ENCODE data around the gene FHOD3.

The FHOD3 gene

DNA sequence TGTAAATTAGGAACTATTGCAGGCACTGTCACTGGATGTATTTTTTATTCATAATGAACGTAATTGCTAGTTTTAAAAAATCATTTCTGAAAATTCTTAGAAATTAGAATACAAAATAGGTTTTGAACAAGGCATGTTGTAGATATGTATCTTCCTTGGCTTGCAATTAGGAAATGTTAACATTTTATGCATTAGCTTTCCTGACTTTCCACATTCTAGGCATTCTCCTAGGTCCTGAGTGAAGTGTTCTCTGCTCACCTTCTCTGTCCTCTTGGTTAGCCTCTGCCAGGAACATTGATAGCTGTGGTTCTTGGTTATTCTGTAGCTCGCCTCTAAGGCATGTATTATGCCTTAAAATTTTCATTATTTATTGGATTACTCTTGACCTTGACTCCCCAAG lies 130.3 kb downstream of the FHOD3 start:
- no peak for DNase-seq (ENCODE audit: low spot score)
- no peak for TF ChIP-seq CTCF (IDR thresholded peaks at IDR 0.05; ENCODE audit: extremely low read depth, insufficient read depth, missing control alignments)

GRCh38 chr18:36428431-36429029 lies 131.0 kb downstream of the FHOD3 start:
- in situ Hi-C loops (cut with MboI; ENCODE audit: low pct_unique_long_range_greater_than_20kb, low sequenced_read_pairs, unreplicated experiment) = no loop called here
- DNase-seq (ENCODE audit: low spot score) = no peak
- no peak for TF ChIP-seq CTCF (IDR thresholded peaks at IDR 0.05; ENCODE audit: extremely low read depth, insufficient read depth, missing control alignments)

More for the DNA sequence above, 130.3 kb downstream of the FHOD3 start:
- in situ Hi-C loops (cut with MboI; ENCODE audit: low pct_unique_long_range_greater_than_20kb, low sequenced_read_pairs, unreplicated experiment) = no loop called here

DNA sequence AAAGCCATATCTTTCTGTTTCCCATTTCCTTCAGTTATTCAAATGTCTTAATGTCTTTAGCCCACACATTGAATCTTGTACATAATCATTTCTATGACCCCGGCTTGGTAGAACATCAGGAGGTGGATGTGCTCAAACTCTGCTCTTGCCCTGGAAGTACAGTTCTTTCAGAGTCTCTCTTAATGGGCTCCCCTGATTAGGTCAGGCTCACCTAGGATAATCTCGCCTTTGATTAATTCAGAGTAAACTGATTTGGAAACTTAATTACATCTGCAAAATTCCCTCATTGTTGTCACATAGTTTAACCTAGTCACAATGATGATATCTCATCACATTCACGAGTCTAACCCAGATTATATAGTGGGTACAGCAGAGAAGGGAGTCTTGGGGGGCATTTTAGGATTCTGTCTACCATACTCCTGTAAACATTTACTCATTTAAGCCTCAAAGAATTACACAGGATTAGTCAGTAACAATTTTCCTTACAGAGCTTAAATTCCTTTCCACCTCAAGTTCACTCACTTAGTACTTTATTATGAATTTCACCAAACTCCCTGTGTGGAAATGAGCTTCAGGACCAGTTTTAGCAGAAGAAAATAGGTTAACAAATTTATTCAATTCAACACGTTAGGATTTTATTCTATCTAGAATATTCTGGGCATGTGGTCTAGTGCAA lies 135.5 kb downstream of the FHOD3 start:
- no peak for DNase-seq (ENCODE audit: low spot score)
- in situ Hi-C loops (cut with MboI; ENCODE audit: low pct_unique_long_range_greater_than_20kb, low sequenced_read_pairs, unreplicated experiment) = no loop called here
- TF ChIP-seq CTCF (IDR thresholded peaks at IDR 0.05; ENCODE audit: extremely low read depth, insufficient read depth, missing control alignments) = no peak

- in situ Hi-C loops (cut with MboI; ENCODE audit: low pct_unique_long_range_greater_than_20kb, low sequenced_read_pairs, unreplicated experiment) = no loop called here
- no peak for TF ChIP-seq CTCF (IDR thresholded peaks at IDR 0.05; ENCODE audit: extremely low read depth, insufficient read depth, missing control alignments)
- no peak for DNase-seq (ENCODE audit: low spot score)
Observed at GRCh38 chr18:36436387-36436786, 138.9 kb downstream of the FHOD3 start.

- no peak for DNase-seq (ENCODE audit: low spot score)
- in situ Hi-C loops (cut with MboI; ENCODE audit: low pct_unique_long_range_greater_than_20kb, low sequenced_read_pairs, unreplicated experiment) = no loop called here
- no peak for TF ChIP-seq CTCF (IDR thresholded peaks at IDR 0.05; ENCODE audit: extremely low read depth, insufficient read depth, missing control alignments)
Observed at GRCh38 chr18:36440614-36441013, 143.1 kb downstream of the FHOD3 start.

DNA sequence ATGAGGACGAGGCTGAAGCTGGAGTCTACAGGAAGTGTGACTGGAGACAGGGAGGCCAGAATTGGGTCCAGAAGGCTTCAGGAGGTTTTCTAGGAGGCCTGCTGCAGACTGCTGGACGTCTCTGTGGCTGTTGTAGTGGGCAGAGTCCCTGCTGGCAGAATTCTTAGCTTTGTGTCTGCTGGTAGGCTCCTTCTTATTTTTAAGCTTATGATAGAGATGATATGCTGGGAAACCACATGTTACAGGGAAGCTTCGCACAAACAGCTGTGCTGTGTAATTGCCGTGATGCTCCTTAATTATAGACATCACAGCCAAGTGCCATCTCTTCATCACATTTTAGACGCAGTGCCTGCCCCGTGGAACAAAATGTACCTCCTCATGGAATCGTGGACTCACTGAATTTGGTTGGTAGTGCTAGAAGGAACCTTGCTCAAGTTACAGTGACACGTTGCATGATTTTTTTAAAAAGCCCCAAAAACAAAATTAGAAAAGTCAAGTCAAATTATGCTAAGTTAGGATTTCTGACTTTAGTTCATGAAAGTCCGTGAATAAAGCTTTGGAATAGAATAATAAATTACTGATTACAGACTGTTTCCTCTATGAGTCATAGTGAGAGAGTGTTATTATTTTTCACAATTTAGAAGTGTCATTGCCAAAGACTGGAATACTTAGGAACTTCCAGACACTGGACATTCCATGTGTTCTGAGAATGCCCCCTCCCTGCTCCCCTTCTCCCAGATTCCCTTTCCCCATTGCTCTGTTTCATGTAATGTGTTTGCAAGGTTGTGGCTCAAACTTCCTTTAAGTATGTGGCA lies 144.1 kb downstream of the FHOD3 start:
- in situ Hi-C loops (cut with MboI; ENCODE audit: low pct_unique_long_range_greater_than_20kb, low sequenced_read_pairs, unreplicated experiment) = no loop called here
- no peak for DNase-seq (ENCODE audit: low spot score)

More for the DNA sequence above, 144.1 kb downstream of the FHOD3 start:
- TF ChIP-seq CTCF (IDR thresholded peaks at IDR 0.05; ENCODE audit: extremely low read depth, insufficient read depth, missing control alignments) = no peak
